GM12864 (cell line): ENCODE measurements around the gene RBM19.

ENCODE experiments used
- DNase-seq: peaks from one replicate; pipeline ENCODE4 v3.0.0-alpha.2; 2011; ENCODE audit warnings: low read depth
- H3K4me3 ChIP-seq: 2 replicates; pipeline ENCODE4 v1.5.1; 2011; ENCODE audit warnings: mild to moderate bottlenecking, low read depth, low read length, control low read depth
- TF ChIP-seq, protein P1 (sequence below): IDR thresholded peaks from 2 replicates; pipeline ENCODE4 v1.5.1; 2011; ENCODE audit warnings: low read depth, mild to moderate bottlenecking, moderate library complexity, low read length, control low read depth, inconsistent platforms; ENCODE audit errors: missing control alignments

The RBM19 gene

DNA sequence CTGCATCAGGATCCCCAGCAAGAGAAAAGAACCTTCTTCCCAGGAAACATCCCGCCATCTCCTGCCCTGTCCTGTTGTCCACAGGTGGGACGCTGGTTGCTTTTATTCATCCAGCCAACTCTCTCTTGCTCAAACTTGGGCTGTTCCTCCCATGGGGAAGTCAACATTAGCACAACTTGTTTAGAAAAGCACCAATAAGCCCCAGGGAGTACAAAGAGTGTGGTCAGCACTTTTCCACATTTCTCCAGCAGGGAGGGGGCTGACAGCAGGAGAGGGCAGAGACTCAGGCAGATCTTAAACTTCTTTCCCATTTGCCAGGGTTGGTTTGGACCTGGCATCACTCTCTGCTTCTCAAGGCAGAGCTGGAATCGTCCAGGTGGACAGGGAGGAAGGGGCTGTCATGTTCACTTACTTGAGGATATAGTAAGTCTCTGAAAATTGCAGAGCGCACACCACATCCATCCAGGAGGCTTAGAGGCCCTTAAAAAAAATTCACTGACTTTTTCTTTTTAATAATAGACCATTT is 74.9 kb downstream of the RBM19 start:
- TF ChIP-seq, protein P1, sequence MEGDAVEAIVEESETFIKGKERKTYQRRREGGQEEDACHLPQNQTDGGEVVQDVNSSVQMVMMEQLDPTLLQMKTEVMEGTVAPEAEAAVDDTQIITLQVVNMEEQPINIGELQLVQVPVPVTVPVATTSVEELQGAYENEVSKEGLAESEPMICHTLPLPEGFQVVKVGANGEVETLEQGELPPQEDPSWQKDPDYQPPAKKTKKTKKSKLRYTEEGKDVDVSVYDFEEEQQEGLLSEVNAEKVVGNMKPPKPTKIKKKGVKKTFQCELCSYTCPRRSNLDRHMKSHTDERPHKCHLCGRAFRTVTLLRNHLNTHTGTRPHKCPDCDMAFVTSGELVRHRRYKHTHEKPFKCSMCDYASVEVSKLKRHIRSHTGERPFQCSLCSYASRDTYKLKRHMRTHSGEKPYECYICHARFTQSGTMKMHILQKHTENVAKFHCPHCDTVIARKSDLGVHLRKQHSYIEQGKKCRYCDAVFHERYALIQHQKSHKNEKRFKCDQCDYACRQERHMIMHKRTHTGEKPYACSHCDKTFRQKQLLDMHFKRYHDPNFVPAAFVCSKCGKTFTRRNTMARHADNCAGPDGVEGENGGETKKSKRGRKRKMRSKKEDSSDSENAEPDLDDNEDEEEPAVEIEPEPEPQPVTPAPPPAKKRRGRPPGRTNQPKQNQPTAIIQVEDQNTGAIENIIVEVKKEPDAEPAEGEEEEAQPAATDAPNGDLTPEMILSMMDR = no peak
- DNase-seq = no peak
- H3K4me3 ChIP-seq = no peak overlapping the region

DNA sequence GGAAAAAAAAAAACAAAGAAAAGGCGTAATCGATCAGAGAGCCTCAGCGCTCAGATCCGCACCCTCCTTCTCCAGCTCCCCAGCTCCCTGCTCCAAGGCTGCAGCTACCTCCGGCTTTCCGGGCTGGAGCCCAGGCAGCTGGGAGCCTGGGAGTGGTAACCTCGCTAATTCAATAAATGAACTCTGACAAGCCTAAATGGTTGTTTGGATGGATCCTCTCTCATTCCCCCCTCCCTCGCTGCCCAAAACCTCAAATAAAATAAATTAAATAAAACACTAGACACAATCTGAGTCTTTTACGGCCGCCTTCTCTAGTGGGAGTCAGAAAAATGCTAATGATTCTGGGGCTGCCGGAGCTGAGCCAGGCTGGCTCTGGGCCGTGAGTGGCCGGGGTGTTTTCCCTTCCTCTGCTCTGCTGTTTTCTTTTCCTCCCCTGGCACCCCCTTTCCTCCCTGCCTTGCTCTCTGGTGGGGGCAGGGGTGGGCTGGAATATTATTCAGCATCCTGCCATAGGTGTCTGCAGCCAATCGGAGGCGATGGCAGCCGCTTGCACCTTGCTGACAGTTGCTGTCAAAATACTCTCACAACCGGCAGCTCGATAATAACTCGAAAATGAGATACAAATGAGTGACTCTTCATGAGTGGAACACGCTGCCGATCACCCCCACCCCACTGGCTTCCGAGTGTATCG is 76.1 kb downstream of the RBM19 start:
- TF ChIP-seq, protein P1 = no peak
- no peak for DNase-seq
- no peak overlapping the region for H3K4me3 ChIP-seq

DNA sequence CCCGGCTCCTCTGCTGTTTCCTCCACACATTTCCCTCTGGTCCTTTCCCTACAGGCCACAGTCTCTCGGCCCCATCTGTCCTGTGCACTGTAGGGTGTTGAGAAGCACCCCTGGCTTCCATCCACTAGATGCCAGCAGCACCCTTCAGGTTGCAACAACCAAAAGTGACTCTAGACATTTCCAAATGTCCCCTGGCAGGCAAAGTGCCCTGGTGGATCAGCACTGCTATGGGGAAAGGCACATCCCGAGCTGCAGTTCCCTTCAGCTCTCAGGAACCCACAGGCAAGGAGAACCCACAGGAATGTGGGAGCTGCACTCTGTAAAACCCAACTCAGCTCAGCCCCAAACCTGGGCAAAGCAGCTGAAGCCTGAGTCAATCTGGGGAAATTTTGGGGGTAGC is 77.0 kb downstream of the RBM19 start:
- no peak overlapping the region for H3K4me3 ChIP-seq
- TF ChIP-seq, protein P1 = no peak
- DNase-seq = no peak

DNA sequence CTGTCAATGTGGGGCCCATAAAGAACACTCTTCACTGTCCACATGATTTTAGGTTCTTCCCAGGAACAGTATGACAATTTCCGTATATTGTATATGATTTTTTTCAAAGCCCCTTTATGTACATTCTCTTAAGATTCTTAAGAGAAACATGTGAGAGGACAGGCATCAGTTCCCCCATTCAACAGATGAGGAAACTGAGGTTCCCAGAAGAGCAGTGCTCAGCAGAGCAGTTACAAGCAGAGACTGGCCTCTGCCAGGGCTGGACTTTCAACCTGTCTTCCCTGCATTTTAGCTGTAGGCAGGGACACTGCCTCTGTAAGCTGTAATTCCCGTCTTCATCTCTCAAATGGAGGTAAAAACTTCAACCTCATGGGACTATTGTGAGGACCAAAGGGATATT is 77.7 kb downstream of the RBM19 start:
- no peak overlapping the region for H3K4me3 ChIP-seq
- TF ChIP-seq, protein P1 = no peak
- DNase-seq = no peak

DNA sequence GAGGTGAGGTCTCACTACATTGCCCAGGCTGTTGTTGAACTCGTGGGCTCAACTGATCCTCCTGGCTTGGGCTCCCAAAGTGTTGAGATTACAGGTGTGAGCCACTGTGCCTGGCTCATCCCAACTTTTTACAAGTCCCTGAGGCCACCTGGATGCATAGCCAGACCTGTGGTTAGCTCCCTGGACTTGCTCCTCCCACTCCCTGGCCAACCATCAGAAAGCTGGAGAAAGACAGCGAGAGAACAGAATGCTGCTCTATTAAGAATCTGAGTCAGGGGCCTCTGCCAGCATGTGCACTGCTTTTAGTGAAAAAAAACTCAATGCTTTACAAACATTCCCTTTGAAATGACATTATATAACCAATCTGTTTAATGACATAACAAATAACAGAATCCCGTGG is 78.2 kb downstream of the RBM19 start:
- TF ChIP-seq, protein P1 = no peak

DNA sequence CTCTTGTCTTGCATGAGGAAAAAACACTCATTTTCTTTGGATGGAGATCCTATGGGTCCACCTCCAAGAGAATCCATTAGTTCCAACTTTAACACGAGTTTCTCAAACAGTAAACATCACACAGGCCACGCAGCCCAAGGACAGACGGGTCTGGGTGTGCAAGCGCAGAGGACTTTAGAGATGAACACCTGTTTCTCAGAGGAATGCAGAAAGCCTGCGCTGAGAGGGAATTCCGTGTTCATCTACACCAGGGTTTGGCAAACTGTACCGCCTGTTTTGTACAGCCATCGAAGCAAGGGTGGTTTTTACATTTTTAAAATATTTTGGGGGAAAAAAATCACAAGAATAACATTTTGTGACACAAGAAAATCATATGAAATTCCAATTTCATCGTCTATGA is 79.4 kb downstream of the RBM19 start:
- DNase-seq = no peak
- H3K4me3 ChIP-seq = no peak overlapping the region
- TF ChIP-seq, protein P1 = no peak

More for the DNA sequence above, 78.2 kb downstream of the RBM19 start:
- no peak for DNase-seq
- H3K4me3 ChIP-seq = no peak overlapping the region

DNA sequence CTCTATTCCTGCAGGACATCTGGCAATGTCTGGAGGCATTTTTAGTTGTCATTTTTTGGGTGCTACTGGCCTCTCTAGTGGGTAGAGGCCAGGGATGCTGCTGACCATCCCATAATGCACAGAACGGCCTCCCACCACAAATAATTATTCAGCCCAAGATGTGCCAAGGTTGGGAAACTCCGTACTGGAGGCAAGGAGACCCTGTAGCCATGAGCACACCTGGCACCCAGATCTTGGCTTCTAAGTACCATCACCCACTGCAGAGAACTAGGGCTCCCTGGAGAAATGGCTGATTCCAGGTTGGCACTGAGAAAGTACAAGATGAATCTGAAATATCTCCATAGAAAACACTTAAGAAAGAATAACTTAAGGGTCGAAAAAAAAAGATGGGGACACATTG is 81.7 kb downstream of the RBM19 start:
- H3K4me3 ChIP-seq = no peak overlapping the region
- DNase-seq = no peak
- TF ChIP-seq, protein P1 = no peak
